Transverse colon (tissue), 4 donors: ENCODE measurements around the gene TTC9B. TPM values are rescaled to one million over a fixed set of nuclear protein-coding genes. Genes with fewer than 3 reads are reported as not detected.

ENCODE experiments used
- DNase-seq: peaks from one replicate; pipeline ENCODE4 v3.0.0-alpha.2; 2019
- H3K27ac ChIP-seq, 4 donors: fragments of 200-600 bp; sonication (generic); 2 replicates each; pipeline ENCODE4 v1.5.1; 2016 to 2018; ENCODE audit warnings: inconsistent platforms in 4 of 4
- H3K27me3 ChIP-seq: fragments of 200-600 bp; sonication (generic); 2 replicates; pipeline ENCODE4 v1.5.1; 2017; ENCODE audit warnings: inconsistent platforms
- H3K36me3 ChIP-seq, 4 donors: fragments of 200-600 bp; sonication (generic); 2 replicates each; pipeline ENCODE4 v1.5.1; 2017 to 2019; ENCODE audit warnings: inconsistent platforms in 4 of 4
- H3K4me1 ChIP-seq, 4 donors: fragments of 200-600 bp; sonication (generic); 2 replicates each; pipeline ENCODE4 v1.5.1; 2017 to 2020; ENCODE audit warnings: inconsistent platforms in 4 of 4
- H3K4me3 ChIP-seq, 4 donors: fragments of 200-600 bp; sonication (generic); 1 replicate in 1 of 4; 2 replicates in 3 of 4; pipeline versions ENCODE4 v1.5.1 to v1.6.1; 2017 to 2019; ENCODE audit warnings: inconsistent platforms in 4 of 4
- H3K9me3 ChIP-seq, 2 donors: fragments of 200-600 bp; sonication (generic); 2 replicates each; pipeline ENCODE4 v1.5.1; 2017 to 2019; ENCODE audit warnings: inconsistent platforms in 2 of 2
- EP300 ChIP-seq: sonication (generic); formaldehyde crosslinking; IDR thresholded peaks from one replicate; pipeline ENCODE4 v1.6.1; 2017; ENCODE audit warnings: antibody characterized with exemption, low read depth
- POLR2A ChIP-seq: fragments of 450-650 bp; IDR thresholded peaks from one replicate; pipeline ENCODE4 v1.6.1; 2016; ENCODE audit warnings: antibody characterized with exemption, mild to moderate bottlenecking, moderate library complexity
- POLR2AphosphoS5 ChIP-seq, 3 donors: sonication (generic); formaldehyde crosslinking; IDR thresholded peaks; one replicate each; pipeline ENCODE4 v1.6.1; 2016; ENCODE audit warnings: antibody characterized with exemption in 3 of 3
- WGBS, 2 donors: methylation state at CpG; one replicate each; pipeline ENCODE4 v1.1.5; 2018; ENCODE audit warnings: low coverage in 1 of 2; 5-methylcytosine and 5-hydroxymethylcytosine counted together
- in situ Hi-C, 4 donors: fragments of 200-750 bp; cut with MboI; loops; one replicate each; pipeline versions ENCODE4 v1.15.0 to v1.15.1; 2017; ENCODE audit warnings: low sequenced_read_pairs in 3 of 4, low pct_ligation_motif_present in 1 of 4, low pct_unique_long_range_greater_than_20kb in 1 of 4
- intact Hi-C: fragments of 100-400 bp; cut with DNase I; formaldehyde crosslinking; loops from one replicate; pipeline ENCODE4 v1.15.1; 2023; ENCODE audit warnings: low total_unique reads
- total RNA-seq, 4 donors: library from RNA; depleted of rRNA; stranded (reverse); fragments of >200 nt; gene quantifications; one replicate each; pipeline ENCODE4 v1.1.0, GENCODE V29; 2016
- TF ChIP-seq, protein P1 (sequence below), 5 experiments: fragments of 200-600 bp in 3 of 5; fragments of 450-650 bp in 2 of 5; sonication (generic) in 3 of 5; IDR thresholded peaks; 1 replicate in 2 of 5; 2 replicates in 3 of 5; pipeline ENCODE4 v1.5.1; 2016 to 2017; ENCODE audit warnings: antibody characterized with exemption in 5 of 5, inconsistent platforms in 3 of 5, mild to moderate bottlenecking in 2 of 5, moderate library complexity in 1 of 5

The TTC9B gene
- total RNA-seq, 4 donors from 2014 or later: not detected

DNA sequence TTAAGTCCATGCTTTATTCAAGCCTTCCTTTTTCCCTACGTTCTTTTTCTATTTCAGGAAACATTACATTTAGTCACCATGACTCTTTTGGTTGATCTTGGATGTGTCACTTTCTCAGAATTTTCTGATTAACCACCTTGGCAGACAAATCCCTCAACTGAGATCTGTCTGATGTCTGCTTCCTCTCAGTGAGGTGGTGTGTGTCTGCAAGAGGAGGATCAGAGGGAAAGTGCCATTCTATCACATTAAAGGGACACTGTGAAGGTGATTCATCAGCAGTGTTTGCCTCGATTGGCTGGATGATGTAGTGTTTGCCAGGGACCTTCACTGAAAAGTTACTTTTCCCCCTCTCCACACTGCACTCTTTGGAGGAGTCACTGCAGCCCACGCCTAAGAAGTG lies 11.3 kb upstream of the TTC9B start:
- no peak overlapping the region for H3K4me3 ChIP-seq
- in situ Hi-C loops (loop anchor here (5.0 to 10.0 kb wide), 3 partner anchors 85 to 95 kb away; no protein-coding TSS in a partner anchor), intact Hi-C loops (no loop called here)
- H3K9me3 ChIP-seq: no peaks in the 10 kb centered on the region
- TF ChIP-seq EP300: no peak
- no peak for TF ChIP-seq POLR2AphosphoS5 (IDR thresholded peaks at IDR 0.05)
- no peak for TF ChIP-seq POLR2A
- TF ChIP-seq, protein P1, sequence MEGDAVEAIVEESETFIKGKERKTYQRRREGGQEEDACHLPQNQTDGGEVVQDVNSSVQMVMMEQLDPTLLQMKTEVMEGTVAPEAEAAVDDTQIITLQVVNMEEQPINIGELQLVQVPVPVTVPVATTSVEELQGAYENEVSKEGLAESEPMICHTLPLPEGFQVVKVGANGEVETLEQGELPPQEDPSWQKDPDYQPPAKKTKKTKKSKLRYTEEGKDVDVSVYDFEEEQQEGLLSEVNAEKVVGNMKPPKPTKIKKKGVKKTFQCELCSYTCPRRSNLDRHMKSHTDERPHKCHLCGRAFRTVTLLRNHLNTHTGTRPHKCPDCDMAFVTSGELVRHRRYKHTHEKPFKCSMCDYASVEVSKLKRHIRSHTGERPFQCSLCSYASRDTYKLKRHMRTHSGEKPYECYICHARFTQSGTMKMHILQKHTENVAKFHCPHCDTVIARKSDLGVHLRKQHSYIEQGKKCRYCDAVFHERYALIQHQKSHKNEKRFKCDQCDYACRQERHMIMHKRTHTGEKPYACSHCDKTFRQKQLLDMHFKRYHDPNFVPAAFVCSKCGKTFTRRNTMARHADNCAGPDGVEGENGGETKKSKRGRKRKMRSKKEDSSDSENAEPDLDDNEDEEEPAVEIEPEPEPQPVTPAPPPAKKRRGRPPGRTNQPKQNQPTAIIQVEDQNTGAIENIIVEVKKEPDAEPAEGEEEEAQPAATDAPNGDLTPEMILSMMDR (IDR thresholded peaks at IDR 0.05): no peak
- H3K27me3 ChIP-seq: peaks cover 37% of the 10 kb centered on the region
- peaks cover 0 to 4% (median 0%) of the 10 kb centered on the region in 4 donors for H3K36me3 ChIP-seq
- DNase-seq: no peak
- H3K27ac ChIP-seq: no peak overlapping the region
- WGBS, 2 donors: 40 to 46% methylated on average over 2 to 3 of the region's 3 CpGs
- peaks cover 7 to 22% (median 18%) of the 10 kb centered on the region in 4 donors for H3K4me1 ChIP-seq

DNA sequence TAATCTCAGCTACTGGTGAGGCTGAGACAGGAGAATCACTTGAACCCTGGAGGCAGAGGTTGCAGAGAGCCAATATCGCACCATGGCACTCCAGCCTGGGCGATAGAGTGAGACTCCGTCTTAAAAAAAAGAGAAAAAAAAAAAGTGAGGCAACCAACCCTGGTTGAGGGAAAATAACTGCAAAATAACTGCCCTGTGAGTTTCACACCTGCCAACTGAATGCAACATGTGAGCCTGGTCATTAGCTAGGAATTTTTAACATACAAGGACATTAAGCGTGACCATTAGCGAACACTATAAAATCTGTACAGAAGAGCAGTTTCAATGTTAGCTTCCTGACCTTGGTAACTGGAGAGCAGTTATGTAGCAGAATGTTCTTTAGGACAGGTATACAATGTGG lies 10.7 kb upstream of the TTC9B start:
- Histone ChIP-seq H3K36me3 (peaks cover 0 to 4% (median 0%) of the 10 kb centered on the region in 4 donors), H3K27ac (no peak overlapping the region), H3K4me3 (no peak overlapping the region), H3K9me3 (no peaks in the 10 kb centered on the region), H3K4me1 (peaks cover 7 to 22% (median 18%) of the 10 kb centered on the region in 4 donors), H3K27me3 (peaks cover 43% of the 10 kb centered on the region)
- intact Hi-C loops: no loop called here
- no peak for TF ChIP-seq POLR2AphosphoS5 (IDR thresholded peaks at IDR 0.05)
- TF ChIP-seq EP300: no peak
- DNase-seq: no peak
- in situ Hi-C loops: loop anchor here (5.0 to 10.0 kb wide), 3 partner anchors 84 to 94 kb away; no protein-coding TSS in a partner anchor
- WGBS, 2 donors: 92 to 97% methylated on average over 3 to 5 of the region's 5 CpGs

DNA sequence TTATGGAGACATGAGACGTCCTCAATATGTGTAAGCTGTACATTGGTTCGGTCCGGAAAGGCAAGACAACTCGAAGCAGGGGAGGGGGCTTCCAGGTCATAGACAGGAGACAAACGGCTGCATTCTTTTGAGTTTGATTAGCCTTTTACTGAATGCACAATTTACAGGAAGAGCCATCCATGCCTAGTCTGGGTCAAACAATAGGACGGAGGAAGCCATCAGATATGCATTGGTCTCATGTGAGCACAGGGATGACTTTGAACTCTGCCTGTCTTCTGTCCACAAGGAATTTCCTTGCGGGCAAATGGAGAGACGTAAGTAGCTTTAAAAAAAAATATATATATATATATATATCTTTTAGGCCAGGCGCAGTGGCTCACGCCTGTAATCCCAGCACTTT lies 10.2 kb upstream of the TTC9B start:
- H3K4me3 ChIP-seq: no peak overlapping the region
- H3K27ac ChIP-seq: no peak overlapping the region
- in situ Hi-C loops (loop anchor here (5.0 to 10.0 kb wide), 3 partner anchors 84 to 94 kb away; no protein-coding TSS in a partner anchor), intact Hi-C loops (no loop called here)
- DNase-seq: no peak
- H3K27me3 ChIP-seq: peaks cover 49% of the 10 kb centered on the region
- TF ChIP-seq POLR2A (no peak), POLR2AphosphoS5 (IDR thresholded peaks at IDR 0.05) (no peak), EP300 (no peak)
- TF ChIP-seq, protein P1 (IDR thresholded peaks at IDR 0.05): no peak
- no peaks in the 10 kb centered on the region for H3K9me3 ChIP-seq
- H3K4me1 ChIP-seq: peaks cover 7 to 22% (median 19%) of the 10 kb centered on the region in 4 donors
- WGBS, 2 donors: 55% methylated on average over 10 of the region's 10 CpGs; no CpG with 5 or more reads in 1 of the 2 donors
- peaks cover 0 to 2% (median 0%) of the 10 kb centered on the region in 4 donors for H3K36me3 ChIP-seq

DNA sequence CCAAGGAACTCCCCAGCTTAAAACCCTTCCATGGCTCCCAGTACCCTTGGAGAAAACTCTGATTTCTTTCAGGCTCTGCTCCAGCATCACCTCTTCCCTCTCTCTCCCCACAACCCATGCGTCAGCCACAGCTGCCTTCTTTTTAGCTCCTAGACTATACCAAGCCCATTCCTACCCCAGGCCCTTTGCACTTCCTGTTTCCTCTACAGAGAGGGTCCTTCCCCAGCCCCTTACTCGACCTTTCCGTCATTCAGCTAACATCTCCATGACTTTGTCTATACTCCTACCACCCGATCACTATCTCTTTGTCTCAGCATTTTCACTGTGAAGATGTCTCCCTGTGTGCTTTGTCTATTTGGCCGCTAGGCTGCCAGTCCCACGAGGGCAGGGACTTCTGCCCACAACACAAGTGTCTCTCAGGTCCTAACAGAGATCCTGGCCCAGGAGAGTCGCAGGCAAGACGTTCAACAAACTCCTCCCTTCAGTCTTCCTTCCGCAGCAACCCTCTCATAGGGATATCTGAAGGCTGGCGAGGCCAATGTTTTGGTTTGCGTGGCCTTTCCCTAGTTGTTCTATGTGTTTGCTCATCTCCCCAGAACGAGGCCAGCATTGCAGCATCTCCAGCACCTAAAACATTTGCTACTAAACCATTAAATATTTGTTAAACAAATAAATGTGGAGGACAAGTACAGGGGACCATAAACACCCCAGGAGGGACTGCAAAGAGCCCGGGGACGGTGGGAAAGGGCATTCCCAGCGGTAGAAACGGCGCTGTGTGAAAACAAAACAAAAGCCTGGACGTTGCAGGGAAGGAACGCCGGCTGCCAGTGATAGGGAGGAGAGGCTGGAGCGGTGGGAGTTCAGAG lies 7.5 kb upstream of the TTC9B start:
- H3K4me1 ChIP-seq: peaks cover 7 to 18% (median 17%) of the 10 kb centered on the region in 4 donors
- TF ChIP-seq, protein P1 (IDR thresholded peaks at IDR 0.05): no peak
- no peak for TF ChIP-seq POLR2A
- no peak for TF ChIP-seq EP300
- no peak for TF ChIP-seq POLR2AphosphoS5 (IDR thresholded peaks at IDR 0.05)
- 26 to 35% methylated on average over 13 to 21 of the region's 21 CpGs for whole genome bisulfite sequencing, 2 donors
- in situ Hi-C loops: loop anchor here (5.0 to 10.0 kb wide), 3 partner anchors 81 to 91 kb away; no protein-coding TSS in a partner anchor
- no peak overlapping the region for H3K27ac ChIP-seq
- peak overlapping the region in 2 of 4 donors; percentile 7 to 40 for H3K4me3 ChIP-seq
- intact Hi-C loops: no loop called here
- H3K27me3 ChIP-seq: peaks cover 63% of the 10 kb centered on the region
- no peaks in the 10 kb centered on the region for H3K36me3 ChIP-seq
- no peak for DNase-seq
- H3K9me3 ChIP-seq: no peaks in the 10 kb centered on the region
